GM12873 (cell line): ENCODE results near the gene TUBA1C.

Source experiments
- CTCF ChIP-seq: IDR thresholded peaks from 2 replicates; pipeline ENCODE4 v1.5.1; 2012; ENCODE audit warnings: low read depth, mild to moderate bottlenecking, moderate library complexity, low read length, control low read depth; ENCODE audit not compliant: insufficient read depth; ENCODE audit errors: missing control alignments

Gene TUBA1C

DNA sequence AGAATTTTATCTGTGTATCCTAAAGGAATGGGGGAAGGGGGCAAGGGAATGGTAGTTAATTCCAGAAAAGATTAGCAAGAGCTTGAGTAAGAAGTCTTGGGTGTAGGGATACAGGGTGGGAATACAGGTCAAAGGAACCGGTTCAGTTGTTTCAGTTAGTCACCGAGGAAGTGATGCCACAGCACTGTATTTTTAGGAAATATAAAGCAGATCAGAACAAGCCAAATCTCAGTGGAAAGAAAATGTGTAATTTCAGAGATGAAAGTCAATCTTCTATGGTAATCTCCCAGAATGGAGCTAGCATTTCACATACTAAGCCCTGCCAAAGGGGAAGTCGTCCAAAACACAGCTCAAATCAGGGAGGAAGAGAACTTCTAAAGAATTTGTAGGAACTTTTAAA is 4.7 kb upstream of the TUBA1C start:
- no peak for TF ChIP-seq CTCF

GRCh38 chr12:49260571-49261363 is 4.1 kb upstream of the TUBA1C start:
- no peak for TF ChIP-seq CTCF

DNA sequence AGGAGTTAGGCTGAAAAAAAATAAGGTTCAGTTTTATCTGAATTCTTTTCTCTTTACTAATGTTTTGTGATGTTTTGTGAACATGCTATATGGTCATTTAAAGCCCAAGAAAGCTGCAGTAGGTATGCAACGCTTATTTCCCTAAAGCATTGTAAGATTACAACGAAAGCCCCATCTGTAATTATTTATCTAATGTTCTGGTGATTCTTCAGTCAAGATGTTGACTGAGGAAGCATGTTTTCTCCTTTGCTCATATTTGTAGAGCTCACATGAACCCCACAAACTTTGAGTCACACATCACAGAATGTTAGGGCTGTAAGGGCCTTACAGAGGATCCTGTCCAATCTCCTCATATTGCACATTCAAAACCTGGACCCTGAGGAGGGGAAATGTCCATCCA is 3.2 kb upstream of the TUBA1C start:
- no peak for TF ChIP-seq CTCF

DNA sequence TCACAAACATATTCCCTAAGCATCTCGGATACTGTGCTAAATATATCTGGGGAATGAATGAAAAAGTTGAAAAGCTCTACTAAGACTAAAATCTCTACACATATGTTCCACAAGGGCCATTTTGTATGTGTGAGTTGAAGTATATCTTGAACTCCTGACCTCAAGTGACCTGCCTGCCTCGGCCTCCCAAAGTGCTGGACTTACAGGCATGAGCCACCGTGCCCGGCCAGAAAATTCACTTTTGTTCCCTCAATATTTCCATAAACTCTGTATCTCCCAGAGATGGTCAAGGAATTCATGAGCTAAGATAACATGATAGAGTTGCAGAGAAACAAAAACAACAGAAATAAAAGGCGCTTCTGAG is 1.5 kb upstream of the TUBA1C start:
- TF ChIP-seq CTCF, result no peak

- TF ChIP-seq CTCF, result no peak
These were observed 413 bp upstream of the TUBA1C start for GRCh38 chr12:49264466-49264872.

DNA sequence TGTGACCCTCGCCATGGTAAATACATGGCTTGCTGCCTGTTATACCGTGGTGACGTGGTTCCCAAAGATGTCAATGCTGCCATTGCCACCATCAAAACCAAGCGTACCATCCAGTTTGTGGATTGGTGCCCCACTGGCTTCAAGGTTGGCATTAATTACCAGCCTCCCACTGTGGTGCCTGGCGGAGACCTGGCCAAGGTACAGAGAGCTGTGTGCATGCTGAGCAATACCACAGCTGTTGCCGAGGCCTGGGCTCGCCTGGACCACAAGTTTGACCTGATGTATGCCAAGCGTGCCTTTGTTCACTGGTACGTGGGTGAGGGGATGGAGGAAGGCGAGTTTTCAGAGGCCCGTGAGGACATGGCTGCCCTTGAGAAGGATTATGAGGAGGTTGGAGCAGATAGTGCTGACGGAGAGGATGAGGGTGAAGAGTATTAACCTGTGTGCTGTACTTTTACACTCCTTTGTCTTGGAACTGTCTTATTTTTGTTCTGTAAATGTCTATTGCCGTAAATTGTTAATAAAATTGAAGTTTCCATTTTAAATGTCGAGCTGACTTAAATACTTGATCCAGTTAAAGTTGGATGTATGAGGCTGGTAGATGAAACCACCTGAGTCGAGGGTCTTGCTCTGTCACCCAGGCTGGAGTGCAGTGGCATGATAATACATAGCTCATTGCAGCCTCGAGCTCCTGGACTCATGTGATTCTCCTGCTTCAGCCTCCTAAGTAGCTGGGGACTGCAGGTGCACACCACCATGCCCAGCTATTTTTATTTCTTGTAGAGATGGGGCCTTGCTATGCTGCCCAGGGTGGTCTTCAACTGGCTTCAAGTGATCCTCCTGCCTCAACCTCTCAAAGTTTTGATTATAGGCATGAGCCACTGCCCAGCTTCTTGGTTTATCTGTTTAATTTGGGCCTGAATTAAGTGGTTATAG is 8.2 kb downstream of the TUBA1C start:
- no peak for TF ChIP-seq CTCF

DNA sequence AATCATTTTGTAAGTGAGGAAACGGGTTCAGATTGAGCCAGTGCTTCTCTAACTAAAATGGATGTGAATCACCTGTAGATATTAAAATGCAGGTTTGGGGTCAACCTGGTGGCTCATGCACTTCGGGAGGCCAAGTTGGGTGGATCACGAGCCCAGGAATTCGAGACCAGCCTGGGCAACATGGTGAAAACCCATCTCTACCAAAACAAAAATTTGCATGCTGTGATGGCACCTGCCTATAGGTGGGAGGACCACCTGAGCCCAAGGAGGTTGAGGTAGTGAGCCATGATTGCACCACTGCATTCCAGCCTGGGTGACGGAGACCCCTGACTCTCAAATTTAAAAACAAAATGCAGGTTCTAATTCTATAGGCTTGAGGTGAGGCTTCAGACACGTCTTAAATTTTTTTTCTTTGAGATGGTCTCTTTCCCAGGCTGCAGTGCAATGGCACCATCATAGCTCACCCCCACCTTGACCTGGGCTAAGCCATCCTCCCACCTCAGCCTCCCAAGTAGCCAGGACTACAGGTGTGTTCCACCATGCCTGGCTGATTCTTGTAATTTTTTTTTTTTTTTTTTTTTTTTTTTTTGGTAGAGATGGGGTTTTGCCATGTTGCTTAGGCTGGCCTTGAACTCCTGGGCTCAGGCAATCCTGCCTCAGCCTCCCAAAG is 9.0 kb downstream of the TUBA1C start:
- TF ChIP-seq CTCF, result no peak
